ENCODE data around the gene WWOX.

The WWOX gene

GRCh38 chr16:78882751-78883150, 783.3 kb downstream of the WWOX start:
- no peak overlapping the region for H2AFZ ChIP-seq (ENCODE audit: low read length)

GRCh38 chr16:78884204-78884603, 784.8 kb downstream of the WWOX start:
- no peak overlapping the region for H3K9ac ChIP-seq (ENCODE audit: low read length)
- H3F3A ChIP-seq (ENCODE audit: insufficient read depth, low read length): no peaks in the 10 kb centered on the region
- no peaks in the 10 kb centered on the region for H3K9me2 ChIP-seq (replicated peaks; ENCODE audit: insufficient read depth, low read length)
- no peaks in the 10 kb centered on the region for H3K9me3 ChIP-seq (replicated peaks; ENCODE audit: insufficient read depth, low read length)
- no peaks in the 10 kb centered on the region for H4K20me1 ChIP-seq (ENCODE audit: insufficient read depth, low read length)
- H3K36me3 ChIP-seq (replicated peaks; ENCODE audit: insufficient read depth, low read length): no peaks in the 10 kb centered on the region
- H3K4me2 ChIP-seq (ENCODE audit: low read depth, low read length): no peak overlapping the region
- H3K4me1 ChIP-seq (ENCODE audit: low read length): no peaks in the 10 kb centered on the region
- H3K79me2 ChIP-seq (ENCODE audit: low read length): no peaks in the 10 kb centered on the region
- DNase-seq: no peak
- H2AFZ ChIP-seq (ENCODE audit: low read length): no peak overlapping the region
- TF ChIP-seq EZH2 (optimal IDR thresholded peaks at IDR 0.05; ENCODE audit: low read depth, low read length) (no peak), EZH2phosphoT487 (IDR thresholded peaks at IDR 0.05; ENCODE audit: low read length) (no peak), CTCF (IDR thresholded peaks at IDR 0.05; ENCODE audit: low read length) (no peak)
- H3K4me3 ChIP-seq (ENCODE audit: low read length): no peak overlapping the region
- H3K27me3 ChIP-seq (replicated peaks; ENCODE audit: insufficient read depth, low read length): no peaks in the 10 kb centered on the region
- no peak overlapping the region for H3K27ac ChIP-seq (ENCODE audit: low read length)

More at GRCh38 chr16:78882751-78883150, 783.3 kb downstream of the WWOX start:
- Histone ChIP-seq H3K4me2 (ENCODE audit: low read depth, low read length) (no peak overlapping the region), H3K79me2 (ENCODE audit: low read length) (no peaks in the 10 kb centered on the region), H4K20me1 (ENCODE audit: insufficient read depth, low read length) (no peaks in the 10 kb centered on the region), H3K36me3 (replicated peaks; ENCODE audit: insufficient read depth, low read length) (no peaks in the 10 kb centered on the region), H3K27me3 (replicated peaks; ENCODE audit: insufficient read depth, low read length) (no peaks in the 10 kb centered on the region), H3K4me3 (ENCODE audit: low read length) (no peak overlapping the region), H3K4me1 (ENCODE audit: low read length) (no peaks in the 10 kb centered on the region), H3K27ac (ENCODE audit: low read length) (no peak overlapping the region), H3K9me3 (replicated peaks; ENCODE audit: insufficient read depth, low read length) (no peaks in the 10 kb centered on the region), H3K9ac (ENCODE audit: low read length) (no peak overlapping the region), H3F3A (ENCODE audit: insufficient read depth, low read length) (no peaks in the 10 kb centered on the region), H3K9me2 (replicated peaks; ENCODE audit: insufficient read depth, low read length) (no peaks in the 10 kb centered on the region)
- no peak for DNase-seq
- TF ChIP-seq EZH2 (optimal IDR thresholded peaks at IDR 0.05; ENCODE audit: low read depth, low read length) (no peak), CTCF (IDR thresholded peaks at IDR 0.05; ENCODE audit: low read length) (no peak), EZH2phosphoT487 (IDR thresholded peaks at IDR 0.05; ENCODE audit: low read length) (no peak)

- H4K20me1 ChIP-seq (ENCODE audit: insufficient read depth, low read length): no peaks in the 10 kb centered on the region
- no peak overlapping the region for H3K27ac ChIP-seq (ENCODE audit: low read length)
- DNase-seq: no peak
- H3K9me3 ChIP-seq (replicated peaks; ENCODE audit: insufficient read depth, low read length): no peaks in the 10 kb centered on the region
- no peak overlapping the region for H3K9ac ChIP-seq (ENCODE audit: low read length)
- TF ChIP-seq EZH2phosphoT487 (IDR thresholded peaks at IDR 0.05; ENCODE audit: low read length) (no peak), CTCF (IDR thresholded peaks at IDR 0.05; ENCODE audit: low read length) (no peak), EZH2 (optimal IDR thresholded peaks at IDR 0.05; ENCODE audit: low read depth, low read length) (no peak)
- H3K27me3 ChIP-seq (replicated peaks; ENCODE audit: insufficient read depth, low read length): no peaks in the 10 kb centered on the region
- H3K79me2 ChIP-seq (ENCODE audit: low read length): no peaks in the 10 kb centered on the region
- H3K4me1 ChIP-seq (ENCODE audit: low read length): no peaks in the 10 kb centered on the region
- no peaks in the 10 kb centered on the region for H3K9me2 ChIP-seq (replicated peaks; ENCODE audit: insufficient read depth, low read length)
- H2AFZ ChIP-seq (ENCODE audit: low read length): no peak overlapping the region
- no peaks in the 10 kb centered on the region for H3K36me3 ChIP-seq (replicated peaks; ENCODE audit: insufficient read depth, low read length)
- no peak overlapping the region for H3K4me3 ChIP-seq (ENCODE audit: low read length)
- no peaks in the 10 kb centered on the region for H3F3A ChIP-seq (ENCODE audit: insufficient read depth, low read length)
- H3K4me2 ChIP-seq (ENCODE audit: low read depth, low read length): no peak overlapping the region
Observed at GRCh38 chr16:78889346-78889745, 789.9 kb downstream of the WWOX start.

All from MM.1S (cell line).